H1 (cell line): ENCODE measurements around the gene CEP68.

Experiments
- ATF3 ChIP-seq: IDR thresholded peaks from 2 replicates; pipeline ENCODE4 v1.6.1; 2011; ENCODE audit warnings: low read depth, mild to moderate bottlenecking, low read length; ENCODE audit not compliant: insufficient read depth
- CHD2 ChIP-seq: IDR thresholded peaks from 2 replicates; pipeline ENCODE4 v1.6.1; 2012; ENCODE audit warnings: low read length, improper control_type of control experiment
- CTCF ChIP-seq, 3 experiments: IDR thresholded peaks; 1 replicate in 2 of 3; 2 replicates in 1 of 3; pipeline versions ENCODE4 v1.5.1 to v1.6.1; 2011; ENCODE audit warnings: low read length in 3 of 3, mild to moderate bottlenecking in 3 of 3, inconsistent platforms in 2 of 3, low read depth in 1 of 3, moderate library complexity in 1 of 3; ENCODE audit not compliant: insufficient read depth in 1 of 3; ENCODE audit errors: control extremely low read depth in 1 of 3
- EZH2 ChIP-seq: fragments of 200-600 bp; sonication (generic); IDR thresholded peaks from 2 replicates; pipeline ENCODE4 v1.7.1; 2012; ENCODE audit warnings: low read depth, mild to moderate bottlenecking, moderate library complexity, low read length, inconsistent platforms; ENCODE audit not compliant: severe bottlenecking
- HDAC2 ChIP-seq, 2 experiments: fragments of 300-600 bp in 1 of 2; sonication (generic) in 1 of 2; IDR thresholded peaks; 2 replicates each; pipeline ENCODE4 v1.6.1; 2011 to 2012; ENCODE audit warnings: low read depth in 2 of 2, low read length in 2 of 2, mild to moderate bottlenecking in 2 of 2, moderate library complexity in 2 of 2, borderline replicate concordance in 1 of 2, inconsistent platforms in 1 of 2
- HDAC6 ChIP-seq: IDR thresholded peaks from one replicate; pipeline ENCODE4 v1.7.1; 2012; ENCODE audit warnings: low read depth, mild to moderate bottlenecking, inconsistent platforms, low read length, moderate library complexity
- KDM1A ChIP-seq: fragments of 200-600, 300-600 bp; sonication (generic); IDR thresholded peaks from 2 replicates; pipeline ENCODE4 v1.7.1; 2016; ENCODE audit warnings: mild to moderate bottlenecking, low read length, borderline replicate concordance
- POLR2A ChIP-seq, 2 experiments: IDR thresholded peaks; 1 replicate in 1 of 2; 2 replicates in 1 of 2; pipeline ENCODE4 v1.6.1; 2011; ENCODE audit warnings: low read depth in 2 of 2, low read length in 2 of 2, mild to moderate bottlenecking in 2 of 2; ENCODE audit errors: control extremely low read depth in 1 of 2
- SIN3A ChIP-seq, 2 experiments: IDR thresholded peaks in 1 of 2; conservative IDR thresholded peaks in 1 of 2; 2 replicates each; pipeline ENCODE4 v1.6.1; 2011 to 2012; ENCODE audit warnings: low read length in 2 of 2, improper control_type of control experiment in 1 of 2, low read depth in 1 of 2, mild to moderate bottlenecking in 1 of 2
- TAF7 ChIP-seq: optimal IDR thresholded peaks from 2 replicates; pipeline ENCODE3; 2011; ENCODE audit warnings: low read depth, mild to moderate bottlenecking, inconsistent platforms, low read length, moderate library complexity, borderline replicate concordance
- TBP ChIP-seq: IDR thresholded peaks from 2 replicates; pipeline ENCODE4 v1.6.1; 2011; ENCODE audit warnings: low read depth, low read length, improper control_type of control experiment

GRCh38 chr2:65053199-65053598 is 3.0 kb upstream of the CEP68 start:
- TF ChIP-seq EZH2: no peak
- no peak for TF ChIP-seq TAF7
- no peak for TF ChIP-seq KDM1A
- TF ChIP-seq CTCF (IDR thresholded peaks at IDR 0.05; ENCODE audit: control extremely low read depth in 1 of 3, insufficient read depth in 1 of 3, low read depth in 1 of 3, low read length in 3 of 3): no peak
- no peak for TF ChIP-seq TBP
- no peak for TF ChIP-seq CHD2
- TF ChIP-seq POLR2A (IDR thresholded peaks at IDR 0.05; ENCODE audit: control extremely low read depth in 1 of 2, low read depth in 2 of 2, low read length in 2 of 2): no peak
- TF ChIP-seq ATF3: no peak
- TF ChIP-seq HDAC6: no peak
- no peak for TF ChIP-seq HDAC2 (IDR thresholded peaks at IDR 0.05; ENCODE audit: borderline replicate concordance in 1 of 2, low read depth in 2 of 2, low read length in 2 of 2)
- TF ChIP-seq SIN3A (conservative IDR thresholded peaks at IDR 0.05 in 1 of 2, IDR thresholded peaks at IDR 0.05 in 1 of 2; ENCODE audit: low read depth in 1 of 2, low read length in 2 of 2): no peak
